ENCODE data around the gene SMIM1.

DNA sequence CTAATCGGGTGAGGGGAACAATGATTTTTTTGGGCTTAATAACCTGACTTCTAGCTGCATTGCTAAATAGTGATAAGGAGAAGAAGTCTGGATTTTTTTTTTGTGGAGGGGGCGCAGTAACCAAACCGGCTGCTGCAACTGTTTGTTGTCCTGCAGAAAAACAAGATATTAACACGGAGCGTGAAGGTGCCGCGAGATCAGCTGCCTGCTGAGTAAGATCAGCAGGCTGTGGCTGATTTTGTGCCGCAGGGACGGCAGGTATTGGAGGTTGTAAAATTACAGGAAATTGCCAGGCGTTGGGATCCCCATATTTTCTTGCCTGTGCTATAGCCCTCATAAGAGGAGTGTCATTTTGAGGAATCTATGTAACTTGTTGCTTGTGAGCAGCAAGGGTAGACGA lies 32.5 kb downstream of the SMIM1 start:
- no peak for TF ChIP-seq POLR2AphosphoS5 (IDR thresholded peaks at IDR 0.05; ENCODE audit: insufficient read depth, low read depth, low read length)
- TF ChIP-seq, protein P1, sequence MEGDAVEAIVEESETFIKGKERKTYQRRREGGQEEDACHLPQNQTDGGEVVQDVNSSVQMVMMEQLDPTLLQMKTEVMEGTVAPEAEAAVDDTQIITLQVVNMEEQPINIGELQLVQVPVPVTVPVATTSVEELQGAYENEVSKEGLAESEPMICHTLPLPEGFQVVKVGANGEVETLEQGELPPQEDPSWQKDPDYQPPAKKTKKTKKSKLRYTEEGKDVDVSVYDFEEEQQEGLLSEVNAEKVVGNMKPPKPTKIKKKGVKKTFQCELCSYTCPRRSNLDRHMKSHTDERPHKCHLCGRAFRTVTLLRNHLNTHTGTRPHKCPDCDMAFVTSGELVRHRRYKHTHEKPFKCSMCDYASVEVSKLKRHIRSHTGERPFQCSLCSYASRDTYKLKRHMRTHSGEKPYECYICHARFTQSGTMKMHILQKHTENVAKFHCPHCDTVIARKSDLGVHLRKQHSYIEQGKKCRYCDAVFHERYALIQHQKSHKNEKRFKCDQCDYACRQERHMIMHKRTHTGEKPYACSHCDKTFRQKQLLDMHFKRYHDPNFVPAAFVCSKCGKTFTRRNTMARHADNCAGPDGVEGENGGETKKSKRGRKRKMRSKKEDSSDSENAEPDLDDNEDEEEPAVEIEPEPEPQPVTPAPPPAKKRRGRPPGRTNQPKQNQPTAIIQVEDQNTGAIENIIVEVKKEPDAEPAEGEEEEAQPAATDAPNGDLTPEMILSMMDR (IDR thresholded peaks at IDR 0.05; ENCODE audit: extremely low read depth in 1 of 2, insufficient read depth in 1 of 2, low read depth in 1 of 2, low read length in 2 of 2), result no peak
- no peak for TF ChIP-seq JUN (IDR thresholded peaks at IDR 0.05; ENCODE audit: borderline replicate concordance, insufficient read depth, insufficient read length, low read depth)
- TF ChIP-seq POLR2A (IDR thresholded peaks at IDR 0.05; ENCODE audit: low read depth, low read length), result no peak
- no peak for TF ChIP-seq EZH2 (IDR thresholded peaks at IDR 0.05; ENCODE audit: borderline replicate concordance, low read depth, low read length, severe bottlenecking)
- TF ChIP-seq MYC (IDR thresholded peaks at IDR 0.05; ENCODE audit: low read depth, low read length), result no peak
- TF ChIP-seq, protein P2, sequence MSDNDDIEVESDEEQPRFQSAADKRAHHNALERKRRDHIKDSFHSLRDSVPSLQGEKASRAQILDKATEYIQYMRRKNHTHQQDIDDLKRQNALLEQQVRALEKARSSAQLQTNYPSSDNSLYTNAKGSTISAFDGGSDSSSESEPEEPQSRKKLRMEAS (IDR thresholded peaks at IDR 0.05; ENCODE audit: insufficient read depth, insufficient read length), result no peak
- no peak for TF ChIP-seq FOS (IDR thresholded peaks at IDR 0.05; ENCODE audit: borderline replicate concordance, insufficient read depth, low read length)

Data from endothelial cell of umbilical vein (primary cell).